GM19351 (cell line): ENCODE results near the gene UBASH3B.
"Not testable (repeated sequence)": the region's sequence is repeated elsewhere in the genome, so short reads cannot be mapped to it uniquely, and the experiment has no call there.

Source experiments
- ATAC-seq: cut with Tn5 transposase; IDR thresholded peaks from one replicate; pipeline ENCODE4 v1.9.1; 2021; ENCODE audit warnings: mild to moderate bottlenecking, moderate library complexity; ENCODE audit not compliant: unreplicated experiment

Gene UBASH3B

GRCh38 chr11:122804161-122804560, 148.6 kb downstream of the UBASH3B start:
- ATAC-seq = no peak

GRCh38 chr11:122804796-122805195, 149.3 kb downstream of the UBASH3B start:
- no peak for ATAC-seq

GRCh38 chr11:122807731-122808477, 152.4 kb downstream of the UBASH3B start:
- no peak for ATAC-seq

- peak; percentile 81 for ATAC-seq
Observed at GRCh38 chr11:122808478-122808869, 153.0 kb downstream of the UBASH3B start.

- ATAC-seq = no peak
Observed at GRCh38 chr11:122809866-122810265, 154.3 kb downstream of the UBASH3B start.

GRCh38 chr11:122811721-122812120, 156.2 kb downstream of the UBASH3B start:
- ATAC-seq = no peak

GRCh38 chr11:122812638-122813037, 157.1 kb downstream of the UBASH3B start:
- no peak for ATAC-seq

- no peak for ATAC-seq
Observed at GRCh38 chr11:122813176-122813893, 157.8 kb downstream of the UBASH3B start.

- no peak for ATAC-seq
Observed at GRCh38 chr11:122813894-122814270, 158.4 kb downstream of the UBASH3B start.

- no peak for ATAC-seq
Observed at GRCh38 chr11:122814401-122814800, 158.9 kb downstream of the UBASH3B start.

- ATAC-seq = no peak
Observed at GRCh38 chr11:122815900-122816299, 160.4 kb downstream of the UBASH3B start.

- no peak for ATAC-seq
Observed at GRCh38 chr11:122816761-122817520, 161.4 kb downstream of the UBASH3B start.

- ATAC-seq = no peak
Observed at GRCh38 chr11:122820158-122820557, 164.6 kb downstream of the UBASH3B start.

GRCh38 chr11:122821169-122821568, 165.6 kb downstream of the UBASH3B start:
- ATAC-seq = no peak

GRCh38 chr11:122822241-122822640, 166.7 kb downstream of the UBASH3B start:
- no peak for ATAC-seq

- no peak for ATAC-seq
Observed at GRCh38 chr11:122823564-122823963, 168.0 kb downstream of the UBASH3B start.

GRCh38 chr11:122829371-122829770, 173.8 kb downstream of the UBASH3B start:
- ATAC-seq = not testable (repeated sequence)

- ATAC-seq = not testable (repeated sequence)
Observed at GRCh38 chr11:122832297-122832696, 176.8 kb downstream of the UBASH3B start.

GRCh38 chr11:122832721-122833470, 177.4 kb downstream of the UBASH3B start:
- no peak for ATAC-seq

GRCh38 chr11:122833846-122834464, 178.4 kb downstream of the UBASH3B start:
- ATAC-seq = no peak
